ENCODE measurements around the gene NRG2. TPM values are rescaled to one million over a fixed set of nuclear protein-coding genes. Genes with fewer than 3 reads are reported as not detected.

Gene NRG2
- polyA plus RNA-seq, 2 of the 4 experiments (the other 2 are of a cell fraction), result 1.0 to 1.1 TPM

- no peaks in the 10 kb centered on the region for H3K4me1 ChIP-seq
- no peak overlapping the region for H3K27ac ChIP-seq
- no peak for FAIRE-seq
- no peak for ATAC-seq
- H3K4me3 ChIP-seq, result no peak overlapping the region
- TF ChIP-seq POLR2A (IDR thresholded peaks at IDR 0.05; ENCODE audit: low read length), result no peak
- TF ChIP-seq POLR2AphosphoS2 (conservative IDR thresholded peaks at IDR 0.05; ENCODE audit: low read length), result no peak
- TF ChIP-seq NR3C1 (IDR thresholded peaks at IDR 0.05), result no peak
- TF ChIP-seq RCOR1 (IDR thresholded peaks at IDR 0.05; ENCODE audit: low read depth, low read length), result no peak
- no peak for TF ChIP-seq KDM1A (IDR thresholded peaks at IDR 0.05; ENCODE audit: low read depth)
- no peak for TF ChIP-seq HOXA7 (CRISPR knock-in tag; IDR thresholded peaks at IDR 0.05)
- TF ChIP-seq JUNB (IDR thresholded peaks at IDR 0.05), result no peak
- TF ChIP-seq ZNF302 (CRISPR knock-in tag; IDR thresholded peaks at IDR 0.05), result no peak
- TF ChIP-seq CHD4 (IDR thresholded peaks at IDR 0.05; ENCODE audit: borderline replicate concordance), result no peak
- no peak for TF ChIP-seq NFE2L2 (conservative IDR thresholded peaks at IDR 0.05; ENCODE audit: low read length)
- TF ChIP-seq ZFP36 (IDR thresholded peaks at IDR 0.05; ENCODE audit: borderline replicate concordance, partially characterized antibody), result no peak
- TF ChIP-seq RAD21 (conservative IDR thresholded peaks at IDR 0.05 in 1 of 2, IDR thresholded peaks at IDR 0.05 in 1 of 2), result no peak
- no peak for TF ChIP-seq SREBF2 (IDR thresholded peaks at IDR 0.05)
- no peak for TF ChIP-seq CHD2 (IDR thresholded peaks at IDR 0.05; ENCODE audit: low read length, partially characterized antibody)
- TF ChIP-seq CBX8 (IDR thresholded peaks at IDR 0.05), result no peak
- no peak for TF ChIP-seq HDAC2 (IDR thresholded peaks at IDR 0.05)
- no peak for TF ChIP-seq CEBPB (IDR thresholded peaks at IDR 0.05)
- TF ChIP-seq HEYL (CRISPR knock-in tag; IDR thresholded peaks at IDR 0.05), result no peak
- no peak for DNase-seq (ENCODE audit: low read depth in 1 of 2, low spot score in 1 of 2)
- 53% methylated on average over 4 of the region's 4 CpGs for WGBS (ENCODE audit: missing lambda C conversion rate)
- ChIA-PET POLR2A (no interaction called here), CTCF (interaction anchor here (1.1 to 3.9 kb wide), 2 partner anchors 23 to 52 kb away, joined by 4 to 16 read pairs; partner anchors contain the start of gene NRG2)
- H3K4me2 ChIP-seq, result no peak overlapping the region
- H3K9me3 ChIP-seq, result no peaks in the 10 kb centered on the region
Measured at GRCh38 chr5:140020601-140021177, 22.4 kb downstream of the NRG2 start.

GRCh38 chr5:140018920-140019644 is 24.0 kb downstream of the NRG2 start:
- Histone ChIP-seq H3K4me3 (no peak overlapping the region), H3K9me3 (no peaks in the 10 kb centered on the region), H3K27ac (no peak overlapping the region), H3K4me1 (no peaks in the 10 kb centered on the region), H3K4me2 (no peak overlapping the region)
- FAIRE-seq (no peak), ATAC-seq (no peak), DNase-seq (ENCODE audit: low read depth in 1 of 2, low spot score in 1 of 2) (no peak)
- ChIA-PET POLR2A (no interaction called here), CTCF (interaction anchor here (0.5 to 3.9 kb wide), 6 partner anchors 13 to 1667 kb away, joined by 3 to 16 read pairs (median 4); partner anchors contain the start of genes KDM3B and NRG2)
- 48% methylated on average over 4 of the region's 4 CpGs for WGBS (ENCODE audit: missing lambda C conversion rate)
- TF ChIP-seq ZSCAN20 (CRISPR knock-in tag; IDR thresholded peaks at IDR 0.05), result no peak
- no peak for TF ChIP-seq TP53 (CRISPR knock-in tag; IDR thresholded peaks at IDR 0.05)
- TF ChIP-seq HMGXB4 (CRISPR knock-in tag; IDR thresholded peaks at IDR 0.05; ENCODE audit: borderline replicate concordance), result no peak
- no peak for TF ChIP-seq EP300 (IDR thresholded peaks at IDR 0.05)
- TF ChIP-seq FOSL2 (IDR thresholded peaks at IDR 0.05), result no peak
- no peak for TF ChIP-seq FOSL2 (CRISPR knock-in tag; IDR thresholded peaks at IDR 0.05)
- TF ChIP-seq HDAC2 (IDR thresholded peaks at IDR 0.05), result no peak
- TF ChIP-seq, protein P1, sequence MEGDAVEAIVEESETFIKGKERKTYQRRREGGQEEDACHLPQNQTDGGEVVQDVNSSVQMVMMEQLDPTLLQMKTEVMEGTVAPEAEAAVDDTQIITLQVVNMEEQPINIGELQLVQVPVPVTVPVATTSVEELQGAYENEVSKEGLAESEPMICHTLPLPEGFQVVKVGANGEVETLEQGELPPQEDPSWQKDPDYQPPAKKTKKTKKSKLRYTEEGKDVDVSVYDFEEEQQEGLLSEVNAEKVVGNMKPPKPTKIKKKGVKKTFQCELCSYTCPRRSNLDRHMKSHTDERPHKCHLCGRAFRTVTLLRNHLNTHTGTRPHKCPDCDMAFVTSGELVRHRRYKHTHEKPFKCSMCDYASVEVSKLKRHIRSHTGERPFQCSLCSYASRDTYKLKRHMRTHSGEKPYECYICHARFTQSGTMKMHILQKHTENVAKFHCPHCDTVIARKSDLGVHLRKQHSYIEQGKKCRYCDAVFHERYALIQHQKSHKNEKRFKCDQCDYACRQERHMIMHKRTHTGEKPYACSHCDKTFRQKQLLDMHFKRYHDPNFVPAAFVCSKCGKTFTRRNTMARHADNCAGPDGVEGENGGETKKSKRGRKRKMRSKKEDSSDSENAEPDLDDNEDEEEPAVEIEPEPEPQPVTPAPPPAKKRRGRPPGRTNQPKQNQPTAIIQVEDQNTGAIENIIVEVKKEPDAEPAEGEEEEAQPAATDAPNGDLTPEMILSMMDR (IDR thresholded peaks at IDR 0.05), result no peak
- TF ChIP-seq HOXA7 (CRISPR knock-in tag; IDR thresholded peaks at IDR 0.05), result no peak
- TF ChIP-seq ZC3H11A (IDR thresholded peaks at IDR 0.05), result no peak
- TF ChIP-seq CEBPB (IDR thresholded peaks at IDR 0.05), result no peak
- TF ChIP-seq POLR2AphosphoS2 (conservative IDR thresholded peaks at IDR 0.05; ENCODE audit: low read length), result no peak
- TF ChIP-seq, protein P2, sequence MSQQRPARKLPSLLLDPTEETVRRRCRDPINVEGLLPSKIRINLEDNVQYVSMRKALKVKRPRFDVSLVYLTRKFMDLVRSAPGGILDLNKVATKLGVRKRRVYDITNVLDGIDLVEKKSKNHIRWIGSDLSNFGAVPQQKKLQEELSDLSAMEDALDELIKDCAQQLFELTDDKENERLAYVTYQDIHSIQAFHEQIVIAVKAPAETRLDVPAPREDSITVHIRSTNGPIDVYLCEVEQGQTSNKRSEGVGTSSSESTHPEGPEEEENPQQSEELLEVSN (IDR thresholded peaks at IDR 0.05; ENCODE audit: borderline replicate concordance, low read depth), result no peak
- TF ChIP-seq MAX (IDR thresholded peaks at IDR 0.05), result no peak

Measured in A549 (cell line).